Small intestine (tissue), 7 donors: ENCODE results near the gene ABR. TPM values are rescaled to one million over a fixed set of nuclear protein-coding genes. Genes with fewer than 3 reads are reported as not detected.

ENCODE experiments used
- DNase-seq, 2 donors: peaks; one replicate each; pipeline versions ENCODE4 v3.0.0 to v3.0.0-alpha.2; 2013
- FAIRE-seq: peaks from 2 replicates; lab custom pipeline; 2012; peaks lifted over from hg19 to GRCh38; lab: Jason Lieb, UNC
- H3K27ac ChIP-seq, 3 donors: one replicate each; pipeline ENCODE4 v1.5.1; 2013; ENCODE audit warnings: low read length in 2 of 3, mild to moderate bottlenecking in 2 of 3, control low read depth in 1 of 3, inconsistent platforms in 1 of 3, low read depth in 1 of 3, moderate library complexity in 1 of 3
- H3K27me3 ChIP-seq, 3 donors: one replicate each; pipeline ENCODE4 v1.6.1; 2013; ENCODE audit warnings: low read length in 3 of 3, inconsistent platforms in 1 of 3; ENCODE audit not compliant: control insufficient read depth in 3 of 3, insufficient read depth in 3 of 3
- H3K36me3 ChIP-seq, 3 donors: one replicate each; pipeline ENCODE4 v1.6.1; 2013; ENCODE audit warnings: low read length in 3 of 3, inconsistent platforms in 1 of 3, low read depth in 1 of 3, mild to moderate bottlenecking in 1 of 3, moderate library complexity in 1 of 3; ENCODE audit not compliant: control insufficient read depth in 3 of 3, insufficient read depth in 2 of 3
- H3K4me1 ChIP-seq, 3 donors: one replicate each; pipeline ENCODE4 v1.6.1; 2013; ENCODE audit warnings: low read length in 2 of 3, inconsistent platforms in 1 of 3, low read depth in 1 of 3, mild to moderate bottlenecking in 1 of 3, moderate library complexity in 1 of 3; ENCODE audit not compliant: control insufficient read depth in 3 of 3, insufficient read depth in 2 of 3
- H3K4me3 ChIP-seq, 3 donors: one replicate each; pipeline ENCODE4 v1.5.1; 2013; ENCODE audit warnings: low read length in 3 of 3, control low read depth in 1 of 3, inconsistent platforms in 1 of 3, low read depth in 1 of 3, mild to moderate bottlenecking in 1 of 3, moderate library complexity in 1 of 3
- H3K9me3 ChIP-seq, 2 donors: one replicate each; pipeline ENCODE4 v1.6.1; 2013; ENCODE audit warnings: low read depth in 1 of 2, low read length in 1 of 2; ENCODE audit not compliant: control insufficient read depth in 2 of 2, insufficient read depth in 1 of 2
- WGBS, 3 donors: extraction: QIAGEN DNeasy Blood & Tissue Kit; methylation state at CpG; one replicate each; pipeline ENCODE4 v1.1.7; 2013; 5-methylcytosine and 5-hydroxymethylcytosine counted together
- polyA plus RNA-seq, 4 donors: library from polyadenylated mRNA; stranded (reverse) in 3 of 4; unstranded in 1 of 4; fragments of 200-250 nt in 3 of 4; fragments of 120-200 nt in 1 of 4; gene quantifications; one replicate each; pipeline versions ENCODE4 v1.2.1 to v1.2.3, GENCODE V29; 2013
- donor health status: healthy with polysubstance abuse.
- donor health status: control.
- donor health status: control.
- donor health status: Bipolar disorder and iron deficiency.
- donor health status: healthy.

Gene ABR
- polyA plus RNA-seq, 4 donors = 69.8 to 131 (median 83.5) TPM

DNA sequence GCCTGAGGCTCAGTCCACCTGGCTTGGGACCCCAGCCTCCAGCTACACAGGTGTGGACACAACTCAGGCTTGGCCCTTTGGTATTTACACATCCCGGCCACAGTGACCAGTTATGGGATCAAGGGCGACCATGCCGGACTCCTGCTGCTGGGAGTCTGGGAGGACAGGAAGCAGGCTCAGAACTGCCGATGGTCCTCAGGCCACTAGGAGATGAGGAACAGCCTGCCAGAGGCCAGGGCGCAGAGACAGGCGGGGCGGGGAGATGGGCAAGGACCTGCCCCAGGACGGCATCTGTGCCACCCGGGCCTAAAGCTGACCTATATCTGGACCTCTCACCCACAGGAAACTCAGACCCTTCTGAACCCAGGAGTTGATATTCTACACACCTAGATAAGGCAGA, 212.7 kb downstream of the ABR start:
- Histone ChIP-seq H3K27me3 (peaks cover 0 to 22% (median 0%) of the 10 kb centered on the region in 3 donors), H3K27ac (no peak overlapping the region), H3K9me3 (peaks cover 0 to 2% of the 10 kb centered on the region in 2 donors), H3K4me3 (no peak overlapping the region), H3K4me1 (peaks cover 0 to 2% (median 0%) of the 10 kb centered on the region in 3 donors), H3K36me3 (no peaks in the 10 kb centered on the region)
- 86 to 96% (median 94%) methylated on average over 9 of the region's 9 CpGs for WGBS, 3 donors
- no peak for FAIRE-seq
- no peak for DNase-seq

DNA sequence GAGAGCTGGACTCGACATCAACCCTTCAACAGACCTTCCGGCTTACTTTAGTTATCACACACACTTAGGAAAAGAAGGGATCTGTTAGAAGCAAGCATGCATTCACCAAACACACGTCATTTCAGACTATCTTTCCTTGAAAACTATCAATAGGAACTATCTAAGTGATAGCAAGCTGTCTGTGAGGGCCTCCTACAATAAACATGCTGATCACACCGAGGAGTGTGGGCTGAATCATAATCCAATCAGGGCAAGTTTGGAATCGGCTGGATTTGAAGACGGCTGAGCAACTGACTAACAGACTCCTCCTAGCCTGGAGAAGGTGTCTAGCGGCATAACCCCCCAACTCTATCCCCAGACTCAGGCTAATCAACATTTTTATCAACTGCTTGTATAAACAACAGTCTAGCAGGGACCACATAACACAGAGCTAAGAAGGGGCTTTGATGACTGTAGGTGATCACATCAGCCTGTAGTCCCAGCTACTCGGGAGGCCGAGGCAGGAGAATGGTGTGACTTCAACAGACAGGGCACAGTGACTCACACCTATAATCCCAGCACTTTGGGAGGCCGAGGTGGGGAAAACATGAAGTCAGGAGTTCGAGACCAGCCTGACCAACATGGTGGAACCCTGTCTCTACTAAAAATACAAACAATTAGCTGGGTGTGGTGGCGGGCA, 214.3 kb downstream of the ABR start:
- H3K27ac ChIP-seq = peak overlapping the region in 2 of 3 donors; percentile 23 to 29
- FAIRE-seq (no peak), DNase-seq (no peak)
- peaks cover 0 to 2% (median 0%) of the 10 kb centered on the region in 3 donors for H3K4me1 ChIP-seq
- H3K36me3 ChIP-seq = no peaks in the 10 kb centered on the region
- no peak overlapping the region for H3K4me3 ChIP-seq
- H3K27me3 ChIP-seq = peaks cover 0 to 16% (median 0%) of the 10 kb centered on the region in 3 donors
- peaks cover 0 to 2% of the 10 kb centered on the region in 2 donors for H3K9me3 ChIP-seq
- WGBS, 3 donors = 49 to 62% (median 53%) methylated on average over 12 of the region's 12 CpGs

DNA sequence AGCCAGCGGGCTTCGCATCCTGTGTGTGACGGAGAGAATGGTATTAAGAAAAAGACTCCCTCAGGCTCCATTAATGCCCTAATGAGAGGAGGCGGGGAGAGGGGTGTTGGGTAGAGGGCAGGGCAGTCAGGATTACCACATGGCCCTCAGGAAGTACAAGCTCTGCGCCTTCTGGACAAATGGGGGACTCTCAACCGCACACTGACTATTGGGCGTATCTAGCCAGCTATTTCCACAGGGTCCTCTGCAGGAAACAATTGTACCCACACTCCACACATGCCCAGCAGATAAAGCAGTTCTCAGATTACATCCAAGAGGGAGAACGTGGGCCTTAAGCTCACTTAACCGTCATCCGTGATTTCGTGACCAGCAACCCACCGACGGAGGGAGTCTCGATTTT, 214.9 kb downstream of the ABR start:
- 63 to 81% (median 75%) methylated on average over 14 of the region's 14 CpGs for WGBS, 3 donors
- H3K4me3 ChIP-seq = no peak overlapping the region
- no peaks in the 10 kb centered on the region for H3K4me1 ChIP-seq
- H3K9me3 ChIP-seq = peaks cover 0 to 2% of the 10 kb centered on the region in 2 donors
- FAIRE-seq (no peak), DNase-seq (no peak)
- H3K27me3 ChIP-seq = peaks cover 0 to 10% (median 0%) of the 10 kb centered on the region in 3 donors
- H3K27ac ChIP-seq = peak overlapping the region in 2 of 3 donors; percentile 23 to 29
- no peaks in the 10 kb centered on the region for H3K36me3 ChIP-seq

DNA sequence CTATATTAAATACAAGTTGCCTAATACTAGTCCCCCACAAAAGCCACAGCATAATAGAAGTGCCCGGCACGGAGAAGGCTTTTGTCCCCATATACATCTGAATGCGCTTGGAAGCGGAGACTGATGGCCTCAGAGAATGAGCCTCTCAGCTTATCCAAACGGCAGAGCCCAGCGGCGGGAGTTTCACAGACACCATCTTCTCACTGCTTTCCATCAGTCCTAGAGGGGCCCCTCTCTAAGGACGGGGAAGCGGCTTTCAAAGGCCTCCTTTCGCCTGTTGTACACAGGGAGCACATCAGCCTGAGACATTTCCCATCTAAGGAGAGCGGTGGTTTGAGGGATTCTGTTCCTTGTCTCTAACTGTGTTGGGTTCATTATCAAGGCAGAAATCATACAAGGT, 217.1 kb downstream of the ABR start:
- WGBS, 3 donors = 75 to 79% (median 76%) methylated on average over 11 of the region's 11 CpGs
- peak overlapping the region in 1 of 3 donors; percentile 25 for H3K27ac ChIP-seq
- H3K4me3 ChIP-seq = no peak overlapping the region

DNA sequence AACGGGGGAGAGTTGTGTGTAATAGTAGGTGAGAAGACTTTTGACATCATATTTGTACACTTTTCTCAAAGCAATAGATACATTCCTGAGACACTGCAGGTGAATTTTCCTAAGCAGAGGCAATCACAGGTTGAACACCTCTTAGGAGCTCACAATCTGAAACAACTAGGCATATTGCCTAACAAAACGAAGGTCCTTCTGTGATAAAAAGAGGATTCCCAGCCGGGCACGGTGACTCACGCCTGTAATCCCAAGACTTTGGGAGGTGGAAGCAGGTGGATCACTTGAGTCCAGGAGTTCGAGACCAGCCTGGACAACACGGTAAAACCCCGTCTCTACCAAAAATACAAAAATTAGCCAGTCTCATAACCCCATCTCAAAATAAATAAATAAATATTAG, 217.6 kb downstream of the ABR start:
- FAIRE-seq (no peak), DNase-seq (no peak)
- Histone ChIP-seq H3K9me3 (no peaks in the 10 kb centered on the region), H3K27me3 (no peaks in the 10 kb centered on the region), H3K4me3 (no peak overlapping the region), H3K36me3 (no peaks in the 10 kb centered on the region), H3K27ac (no peak overlapping the region), H3K4me1 (no peaks in the 10 kb centered on the region)
- WGBS, 3 donors = 43 to 82% (median 56%) methylated on average over 8 of the region's 8 CpGs

More for the DNA sequence above, 217.1 kb downstream of the ABR start:
- H3K4me1 ChIP-seq = no peaks in the 10 kb centered on the region
- no peak for DNase-seq
- H3K27me3 ChIP-seq = no peaks in the 10 kb centered on the region
- FAIRE-seq = no peak
- H3K36me3 ChIP-seq = no peaks in the 10 kb centered on the region
- no peaks in the 10 kb centered on the region for H3K9me3 ChIP-seq

DNA sequence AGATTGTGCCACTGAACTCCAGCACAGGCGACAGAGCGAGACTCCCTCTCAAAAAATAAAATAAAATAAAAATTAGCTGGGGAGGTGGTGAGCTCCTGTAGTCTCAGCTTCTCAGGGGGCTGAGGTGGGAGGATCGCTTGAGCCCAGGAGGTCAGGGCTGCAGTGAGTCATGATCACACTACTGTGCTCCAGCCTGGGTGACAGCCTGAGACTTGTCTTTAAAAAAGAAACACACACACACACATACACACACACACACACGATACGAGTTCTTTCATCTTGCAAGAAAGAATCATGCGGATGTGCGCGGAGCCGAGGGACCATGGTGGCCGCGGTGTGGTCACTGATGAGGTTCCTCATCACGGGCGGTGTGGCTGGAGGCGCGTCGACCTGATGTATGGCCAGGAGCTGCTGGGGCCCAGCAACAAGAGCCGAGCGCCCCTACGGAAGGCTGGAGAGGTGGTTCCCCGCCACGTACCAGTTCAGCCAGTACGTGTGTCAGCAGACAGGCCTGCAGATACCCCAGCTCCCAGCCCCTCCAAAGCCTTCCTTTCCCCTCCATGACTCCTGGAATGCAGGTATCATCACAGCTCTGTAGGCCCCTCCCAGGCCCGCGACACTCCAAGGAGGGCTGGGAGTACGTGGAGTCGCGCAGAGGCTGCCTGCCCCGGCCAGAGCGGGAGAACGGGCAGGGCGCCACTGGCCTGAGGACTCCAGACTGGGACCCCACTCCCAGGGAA, 220.9 kb downstream of the ABR start:
- H3K27ac ChIP-seq = no peak overlapping the region
- 88 to 91% (median 90%) methylated on average over 31 of the region's 31 CpGs for WGBS, 3 donors
- H3K27me3 ChIP-seq = no peaks in the 10 kb centered on the region
- H3K9me3 ChIP-seq = no peaks in the 10 kb centered on the region
- H3K36me3 ChIP-seq = no peaks in the 10 kb centered on the region
- H3K4me1 ChIP-seq = peaks cover 0 to 3% (median 0%) of the 10 kb centered on the region in 3 donors
- FAIRE-seq (no peak), DNase-seq (no peak)
- no peak overlapping the region for H3K4me3 ChIP-seq

DNA sequence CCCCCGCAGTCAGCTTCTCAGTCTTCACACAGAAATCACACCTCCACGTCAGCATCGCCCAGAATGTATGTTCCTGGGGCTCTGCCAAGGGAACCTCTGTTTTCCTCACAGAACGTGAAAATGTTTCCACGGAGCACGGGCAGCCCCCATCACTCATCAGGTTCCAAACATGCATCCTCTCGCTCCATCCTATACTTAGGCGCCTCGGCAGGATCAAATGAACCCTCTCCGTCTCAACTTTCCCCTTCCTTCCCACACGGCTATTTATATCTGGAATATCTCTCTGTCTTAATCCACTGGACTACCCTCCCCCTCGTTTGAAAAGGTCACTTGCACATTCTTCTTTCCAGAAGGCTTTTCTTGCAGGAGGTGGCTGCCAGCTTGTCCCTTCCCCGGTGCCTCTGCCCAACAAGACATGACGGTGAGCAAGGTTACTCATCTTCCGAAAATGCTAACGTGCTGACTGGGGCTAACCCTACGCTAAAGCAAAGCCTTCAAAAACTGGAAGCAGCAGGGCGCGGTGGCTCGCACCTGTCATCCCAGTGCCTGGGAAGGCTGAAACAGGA, 221.8 kb downstream of the ABR start:
- Histone ChIP-seq H3K9me3 (no peaks in the 10 kb centered on the region), H3K27ac (no peak overlapping the region), H3K27me3 (no peaks in the 10 kb centered on the region), H3K4me3 (no peak overlapping the region), H3K36me3 (no peaks in the 10 kb centered on the region), H3K4me1 (peaks cover 0 to 3% (median 0%) of the 10 kb centered on the region in 3 donors)
- DNase-seq (no peak), FAIRE-seq (no peak)
- 71 to 82% (median 81%) methylated on average over 20 of the region's 20 CpGs for WGBS, 3 donors

DNA sequence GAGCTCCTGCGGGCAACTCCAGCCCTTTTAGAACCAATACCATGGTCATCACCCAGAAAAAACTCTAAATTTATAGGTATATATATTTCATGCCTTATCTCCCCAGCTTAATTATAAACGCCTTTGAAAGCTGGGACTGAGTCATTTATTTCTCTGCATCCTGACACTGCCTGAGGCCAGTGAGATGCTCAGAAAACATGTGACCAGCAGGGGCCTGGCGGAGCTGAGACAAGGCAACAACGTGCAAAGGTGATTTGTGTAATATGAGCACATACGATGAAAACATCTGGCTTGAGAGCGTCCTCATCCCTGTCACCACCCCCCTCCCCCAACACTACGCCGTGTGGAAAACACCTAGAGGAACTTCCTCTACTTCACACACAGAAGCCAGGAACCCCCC, 222.9 kb downstream of the ABR start:
- Histone ChIP-seq H3K27me3 (no peaks in the 10 kb centered on the region), H3K9me3 (no peaks in the 10 kb centered on the region), H3K4me1 (peaks cover 0 to 3% (median 0%) of the 10 kb centered on the region in 3 donors), H3K4me3 (no peak overlapping the region), H3K27ac (no peak overlapping the region), H3K36me3 (peaks cover 0 to 2% (median 0%) of the 10 kb centered on the region in 3 donors)
- DNase-seq (no peak), FAIRE-seq (no peak)
- WGBS, 3 donors = 58 to 60% (median 60%) methylated on average over 8 of the region's 8 CpGs
